ENCODE data around the gene FZR1.

FZR1 gene

DNA sequence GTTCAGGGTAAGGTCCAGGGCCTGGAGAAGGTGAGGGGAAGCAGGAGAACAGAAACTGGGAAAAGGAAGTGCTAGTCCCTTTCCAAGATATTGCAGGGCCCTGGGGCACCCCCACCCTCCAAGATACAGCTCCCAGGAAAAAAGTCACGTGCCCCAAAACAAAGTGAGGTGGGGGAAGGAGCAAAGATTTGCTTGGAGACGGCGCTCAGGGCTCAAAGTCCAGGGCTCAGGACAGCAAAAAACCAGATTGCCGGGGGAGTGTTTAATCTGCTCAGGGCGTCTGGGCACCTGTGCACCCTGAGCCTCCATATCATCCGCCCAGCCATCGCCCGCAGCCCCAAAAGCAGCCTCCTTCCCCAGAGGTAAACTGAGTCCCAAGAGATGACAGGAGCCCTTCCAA is 32.1 kb upstream of the FZR1 start:
- no peak for DNase-seq (ENCODE audit: low read depth)

DNA sequence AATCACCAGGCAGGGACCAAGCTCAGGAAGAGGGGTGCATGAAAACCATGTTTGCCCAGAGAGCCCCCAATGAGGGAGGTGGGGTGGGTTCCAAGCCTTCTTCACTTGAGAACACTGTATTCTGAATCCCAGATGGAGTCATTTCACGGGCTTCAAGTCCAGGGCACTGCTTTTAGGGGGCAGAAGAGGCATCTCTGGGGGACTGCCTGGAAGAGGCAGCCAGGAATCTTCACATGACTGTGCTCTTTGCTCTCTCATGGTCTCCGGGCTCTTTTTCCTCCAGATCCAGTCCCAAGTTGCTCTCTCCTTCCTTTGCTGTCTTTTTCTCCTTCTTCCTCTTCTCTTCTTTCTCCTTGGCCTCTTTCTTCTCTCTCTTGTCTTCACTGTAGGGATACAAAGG is 31.5 kb upstream of the FZR1 start:
- no peak for DNase-seq (ENCODE audit: low read depth)

DNA sequence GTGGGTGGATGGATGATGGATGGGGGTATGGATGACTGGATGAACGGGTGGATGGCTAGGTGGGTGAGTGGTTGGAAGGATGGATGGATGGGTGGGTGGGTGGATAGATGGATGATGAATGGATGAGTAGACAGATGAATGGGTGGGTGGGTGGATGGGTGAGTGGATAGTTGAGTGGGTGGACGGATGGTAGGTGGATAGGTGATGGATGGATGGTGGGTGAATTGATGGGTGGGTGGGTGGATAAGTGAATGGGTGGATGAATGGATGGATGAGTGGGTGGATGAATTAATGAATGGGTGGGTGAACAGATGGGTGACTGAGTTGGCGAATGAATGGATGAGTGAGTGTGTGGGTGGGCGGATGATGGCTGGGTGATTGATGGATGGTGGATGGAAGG is 30.7 kb upstream of the FZR1 start:
- no peak for DNase-seq (ENCODE audit: low read depth)

DNA sequence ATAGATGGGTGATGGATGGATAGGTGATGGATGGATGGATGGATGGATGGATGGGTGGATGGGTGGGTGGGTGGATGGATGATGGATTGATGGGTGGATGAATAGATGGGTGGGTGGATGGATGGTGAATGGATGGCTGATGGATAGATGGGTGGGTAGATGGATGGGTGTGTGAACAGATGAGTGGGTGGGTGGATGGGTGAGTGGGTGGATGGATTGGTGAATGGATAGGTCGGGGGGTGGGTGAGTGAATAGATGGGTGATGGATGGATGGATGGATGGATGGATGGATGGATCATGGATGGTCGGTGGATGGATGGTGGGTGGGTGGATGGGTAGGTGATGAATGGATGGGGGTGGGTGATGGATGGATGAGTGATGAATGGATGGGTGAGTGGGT is 29.3 kb upstream of the FZR1 start:
- DNase-seq (ENCODE audit: low read depth) = no peak

DNA sequence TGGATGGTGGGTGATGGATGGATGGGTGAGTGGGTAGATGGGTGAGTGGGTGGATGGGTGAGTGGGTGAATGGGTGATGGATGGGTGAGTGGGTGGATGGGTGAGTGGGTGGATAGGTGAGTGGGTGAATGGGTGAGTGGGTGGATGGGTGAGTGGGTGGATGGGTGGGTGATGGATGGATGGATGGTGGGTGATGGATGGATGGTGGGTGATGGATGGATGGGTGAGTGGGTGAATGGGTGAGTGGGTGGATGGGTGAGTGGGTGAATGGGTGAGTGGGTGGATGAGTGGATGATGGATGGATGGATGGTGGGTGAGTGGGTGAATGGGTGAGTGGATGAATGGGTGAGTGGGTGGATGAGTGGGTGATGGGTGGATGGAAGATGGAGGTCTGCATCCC is 28.6 kb upstream of the FZR1 start:
- no peak for DNase-seq (ENCODE audit: low read depth)

DNA sequence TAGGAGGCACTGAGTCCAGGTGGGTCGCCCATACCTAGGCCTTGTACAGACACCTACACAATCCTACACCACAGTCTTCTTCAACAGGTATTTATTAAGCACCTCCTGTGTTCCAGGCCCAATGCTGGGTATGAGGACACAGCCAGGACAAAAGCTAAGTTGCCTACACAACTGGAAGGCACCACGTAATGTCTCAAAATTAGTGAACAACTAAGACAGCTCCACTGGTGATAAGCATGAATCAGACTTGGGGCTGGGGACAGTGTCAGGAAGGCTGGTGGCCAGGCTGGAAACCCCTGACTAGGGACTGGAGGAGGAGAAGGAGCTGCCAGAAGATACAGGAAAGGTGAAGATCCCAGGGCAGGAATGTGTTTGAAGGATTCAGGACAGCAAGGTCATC is 28.2 kb upstream of the FZR1 start:
- DNase-seq (ENCODE audit: low read depth) = no peak

DNA sequence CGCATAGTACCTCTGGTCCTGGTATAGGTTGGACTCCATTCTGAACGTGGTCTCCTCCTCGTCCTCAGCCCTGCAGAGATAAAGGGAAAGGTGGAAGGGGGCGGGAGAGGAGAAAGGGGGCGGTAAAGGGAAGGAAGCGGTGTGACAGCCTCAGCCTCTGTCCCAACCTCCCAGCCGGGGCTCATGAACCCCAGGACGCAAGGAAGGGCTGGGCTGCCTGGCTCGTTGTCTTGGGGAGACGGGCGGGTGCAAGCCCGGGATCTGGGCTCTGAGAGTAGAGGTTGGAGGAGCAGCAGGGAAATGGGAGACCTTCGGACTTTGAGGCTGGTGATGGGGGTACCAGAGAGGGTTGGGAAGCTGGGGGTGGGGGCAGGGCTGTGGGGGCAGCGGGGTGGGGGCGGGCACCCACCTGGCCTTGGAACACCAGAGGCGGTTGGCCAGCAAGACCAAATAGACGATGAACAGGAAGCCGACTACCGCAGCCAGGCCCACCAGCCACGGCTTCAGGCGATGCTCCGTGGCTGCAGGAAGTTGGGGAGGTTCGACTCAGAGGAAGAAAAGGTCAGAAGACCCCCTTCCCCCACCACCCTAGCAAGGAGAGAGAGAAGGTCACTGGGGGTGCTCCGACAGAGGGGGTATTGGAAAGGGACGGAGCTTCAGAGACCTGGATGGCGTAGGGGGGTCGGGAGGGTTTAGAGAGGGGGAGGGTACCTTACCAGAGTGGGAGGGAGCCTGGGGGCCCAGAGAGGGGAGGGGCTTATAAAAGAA is 27.5 kb upstream of the FZR1 start:
- no peak for DNase-seq (ENCODE audit: low read depth)

DNA sequence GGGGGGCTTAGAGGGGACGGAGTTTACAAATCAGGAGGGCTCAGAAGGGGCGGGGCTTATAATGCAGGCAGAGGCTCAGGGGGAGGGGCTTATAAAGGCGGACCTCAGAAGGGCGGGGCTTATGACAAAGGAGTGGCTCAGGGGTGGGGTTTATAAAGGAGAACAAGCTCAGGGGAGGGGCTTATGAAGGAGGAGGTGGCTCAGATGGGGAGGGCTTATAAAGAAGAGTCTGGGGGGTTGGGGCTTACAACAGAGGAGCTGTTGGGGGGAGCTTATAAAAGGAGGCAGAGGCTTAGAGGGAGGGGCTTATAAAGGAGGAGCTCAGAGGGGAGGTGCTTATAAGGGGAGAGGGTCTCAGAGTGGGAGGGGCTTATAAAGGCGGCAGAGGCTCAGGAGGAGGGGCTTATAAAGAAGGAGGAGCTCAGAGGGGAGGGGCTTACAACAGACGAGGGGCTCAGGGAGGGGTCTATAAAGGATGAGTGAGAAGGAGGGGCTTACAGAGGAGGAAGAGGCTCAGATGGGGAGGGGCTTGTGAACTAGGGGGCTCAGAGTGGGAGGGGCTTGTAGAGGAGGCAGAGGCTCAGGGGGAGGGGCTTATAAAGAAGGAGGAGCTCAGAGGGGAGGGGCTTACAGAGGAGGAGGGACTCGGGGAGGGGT is 26.8 kb upstream of the FZR1 start:
- DNase-seq (ENCODE audit: low read depth) = no peak

DNA sequence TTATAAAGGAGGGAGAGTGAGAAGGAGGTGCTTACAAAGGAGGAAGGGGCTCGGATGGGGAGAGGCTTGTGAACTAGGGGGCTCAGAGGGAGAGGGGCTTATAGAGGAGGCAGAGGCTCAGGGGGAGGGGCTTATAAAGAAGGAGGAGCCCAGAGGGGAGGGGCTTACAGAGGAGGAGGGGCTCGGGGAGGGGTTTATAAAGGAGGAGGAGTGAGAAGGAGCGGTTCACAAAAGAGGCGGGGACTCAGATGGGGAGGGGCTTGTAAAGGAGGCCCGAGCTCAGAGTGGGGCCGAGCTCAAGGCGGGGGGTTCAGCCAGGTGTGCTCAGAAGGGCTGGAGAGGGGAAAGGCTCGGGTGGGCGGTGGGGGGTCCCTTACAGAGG is 26.3 kb upstream of the FZR1 start:
- DNase-seq (ENCODE audit: low read depth) = no peak

DNA sequence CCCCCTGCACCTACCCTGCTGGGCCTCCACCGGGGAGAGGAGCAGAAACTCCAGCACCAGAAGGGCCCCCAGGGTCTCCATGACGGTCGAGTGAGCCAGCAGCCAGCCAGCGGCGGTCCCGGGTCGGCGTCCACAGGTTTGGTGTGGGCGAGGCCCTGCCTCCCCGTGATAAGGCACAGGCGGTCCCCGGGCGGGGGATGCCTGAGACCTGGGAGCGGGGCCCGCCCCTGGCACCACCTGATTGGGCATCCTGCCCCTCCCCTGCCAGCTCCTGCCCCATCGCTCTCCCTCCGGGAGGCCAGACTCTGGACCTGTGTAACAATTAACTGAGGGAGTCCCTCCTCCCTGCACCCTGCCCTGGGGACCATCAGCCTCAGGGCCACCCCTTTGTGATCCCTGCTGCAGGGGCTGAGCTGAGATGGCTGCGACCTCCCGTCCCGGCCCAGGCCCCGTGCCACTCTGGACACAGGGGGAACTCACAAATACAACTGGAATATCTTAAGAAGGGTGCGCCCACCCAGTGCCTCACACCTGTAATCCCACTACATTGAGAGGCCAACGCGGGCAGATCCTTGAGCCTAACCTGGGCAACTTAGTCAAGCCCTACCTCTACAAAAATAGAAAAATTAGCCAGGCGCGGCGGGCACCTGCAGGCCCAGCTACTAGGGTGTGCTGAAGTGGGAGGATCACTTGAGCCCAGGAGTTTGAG is 25.6 kb upstream of the FZR1 start, which contains the start of gene SMIM24:
Gene SMIM24, minus strand, starts transcription at position 143 of the 709 bp plus-strand sequence. Its CDS starts 62 bp downstream, at position 81.
- no peak for DNase-seq (ENCODE audit: low read depth)

DNA sequence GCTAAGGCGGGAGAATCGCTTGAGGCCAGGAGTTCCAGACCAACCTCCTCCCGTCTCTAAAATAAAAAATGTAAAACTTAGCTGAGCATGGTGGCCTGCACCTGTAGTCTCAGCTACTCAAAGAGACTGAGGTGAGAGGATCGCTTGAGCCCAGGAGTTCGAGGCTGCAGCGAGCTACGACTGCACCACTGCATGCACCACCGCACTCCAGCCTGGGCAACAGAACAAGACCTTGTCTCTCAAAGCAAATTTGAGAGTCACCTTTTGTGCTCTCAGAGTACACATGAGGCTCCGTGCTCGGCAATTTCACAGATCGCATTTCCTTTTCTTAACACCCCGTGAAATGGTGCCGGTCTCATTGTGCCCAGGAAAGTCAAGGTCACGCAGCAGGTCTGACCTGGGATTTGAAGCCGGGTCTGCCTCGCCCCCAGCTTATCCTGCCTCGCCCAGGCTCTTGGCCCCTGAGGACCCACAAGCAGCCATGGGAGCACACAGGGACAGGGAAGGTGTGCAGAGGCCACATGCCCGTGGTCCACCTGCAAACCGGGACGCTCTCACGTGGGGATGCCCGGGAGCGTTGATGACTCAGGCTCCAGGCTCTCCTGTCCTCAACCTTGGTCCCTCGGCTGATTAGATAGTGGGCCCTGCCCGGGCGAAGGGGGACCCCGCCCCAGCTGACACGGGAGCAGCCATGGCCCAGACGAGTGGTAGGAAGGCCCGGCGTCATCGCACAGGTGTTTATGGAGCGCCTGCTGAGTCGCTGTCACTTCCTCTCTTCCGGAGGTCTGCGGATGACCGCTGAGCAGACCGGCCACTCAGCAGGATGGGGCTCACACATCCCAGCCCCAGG is 24.6 kb upstream of the FZR1 start:
- DNase-seq (ENCODE audit: low read depth) = no peak

DNA sequence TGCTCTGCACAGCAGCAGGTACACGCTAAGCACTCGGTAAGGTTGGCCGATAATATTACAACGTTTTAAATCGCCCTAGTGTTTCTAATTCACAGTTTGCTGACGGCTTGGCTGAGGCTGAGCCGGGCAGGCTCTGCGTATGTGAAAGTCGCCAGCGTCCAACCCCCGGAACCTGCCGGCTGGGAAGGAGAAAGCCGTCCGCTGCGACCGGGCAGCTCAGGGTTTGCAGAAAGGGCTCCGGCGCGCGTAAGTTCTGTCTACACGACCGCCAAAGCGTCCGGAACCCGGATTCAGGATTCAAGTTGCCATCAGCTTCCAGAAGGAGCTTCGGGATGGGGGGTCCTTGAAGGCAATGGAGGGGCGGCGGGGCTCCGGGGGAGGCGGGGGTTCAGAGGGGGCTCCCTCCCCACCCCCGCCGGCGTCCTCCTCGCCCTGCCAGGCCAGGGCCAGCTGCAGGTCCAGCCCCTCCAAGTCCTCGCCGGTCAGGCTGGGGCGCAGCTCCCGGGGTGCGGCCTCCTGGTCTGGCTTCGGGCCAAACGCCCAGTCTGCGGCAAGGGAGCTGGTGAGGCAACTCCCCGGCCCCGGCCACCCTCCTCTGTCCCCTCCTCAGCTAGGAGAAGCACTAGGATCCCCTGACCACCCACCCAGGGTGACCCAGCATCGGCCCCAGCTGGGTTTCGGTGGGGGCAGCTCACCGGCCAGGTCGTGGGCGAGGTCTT is 23.4 kb upstream of the FZR1 start:
- DNase-seq (ENCODE audit: low read depth) = no peak

DNA sequence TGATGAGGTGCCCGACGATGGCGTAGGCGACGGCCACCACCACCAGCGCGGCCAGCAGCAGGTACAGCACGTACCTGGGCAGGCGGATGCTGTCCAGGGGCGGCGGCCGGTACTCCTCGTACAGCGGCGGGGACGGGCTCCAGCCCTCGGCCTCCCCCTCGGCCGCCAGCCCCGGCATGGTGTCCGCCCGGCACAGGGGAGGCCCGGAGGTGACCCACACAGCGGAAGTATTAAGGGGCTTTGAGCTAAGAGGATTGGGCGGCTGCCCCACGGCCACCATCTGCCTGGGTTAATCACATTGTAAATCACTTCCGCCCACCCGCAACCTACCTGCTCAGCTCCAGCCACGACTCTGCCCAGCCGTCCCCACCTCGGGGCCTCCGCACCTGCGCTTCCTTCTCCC is 22.9 kb upstream of the FZR1 start, which contains the start of gene SMIM44:
Gene SMIM44, minus strand, starts transcription at position 216 of the 403 bp plus-strand sequence. Its CDS starts 38 bp downstream, at position 178.
- no peak for DNase-seq (ENCODE audit: low read depth)

DNA sequence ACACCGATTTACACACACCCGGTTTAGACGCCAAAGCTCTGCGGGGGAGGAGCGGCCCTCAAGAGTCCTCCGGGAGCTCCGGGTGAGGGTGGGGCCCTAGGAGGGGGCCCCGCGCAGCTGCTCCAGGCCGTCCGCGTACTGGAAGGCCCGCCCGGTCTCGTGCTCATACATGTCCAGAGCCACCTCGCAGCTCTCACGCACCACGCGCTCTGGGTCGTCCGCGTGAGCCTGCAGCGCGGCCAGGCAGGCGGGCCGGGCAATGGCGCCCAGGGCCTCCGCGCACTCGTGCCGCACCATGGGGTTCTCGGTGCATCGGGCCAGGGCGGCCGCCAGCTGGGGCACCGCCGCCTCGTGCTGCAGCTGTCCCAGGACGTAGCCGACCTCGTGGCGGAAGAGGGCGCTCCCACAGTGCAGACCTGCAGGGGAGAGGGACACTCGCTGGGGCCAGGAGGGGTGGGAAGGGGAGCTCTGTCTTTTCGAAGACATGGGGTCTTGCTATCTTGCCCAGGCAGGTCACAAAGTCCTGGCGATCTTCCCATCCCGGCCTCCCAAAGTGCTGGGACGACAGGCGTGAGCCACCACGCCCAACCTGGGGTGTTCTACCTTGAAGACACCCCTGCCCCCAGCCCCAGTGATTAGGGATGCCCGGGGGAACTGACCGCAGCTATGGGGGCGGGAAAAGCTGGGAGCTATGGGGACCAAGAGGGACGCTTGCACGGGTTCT is 14.6 kb upstream of the FZR1 start:
- no peak for DNase-seq (ENCODE audit: low read depth)

DNA sequence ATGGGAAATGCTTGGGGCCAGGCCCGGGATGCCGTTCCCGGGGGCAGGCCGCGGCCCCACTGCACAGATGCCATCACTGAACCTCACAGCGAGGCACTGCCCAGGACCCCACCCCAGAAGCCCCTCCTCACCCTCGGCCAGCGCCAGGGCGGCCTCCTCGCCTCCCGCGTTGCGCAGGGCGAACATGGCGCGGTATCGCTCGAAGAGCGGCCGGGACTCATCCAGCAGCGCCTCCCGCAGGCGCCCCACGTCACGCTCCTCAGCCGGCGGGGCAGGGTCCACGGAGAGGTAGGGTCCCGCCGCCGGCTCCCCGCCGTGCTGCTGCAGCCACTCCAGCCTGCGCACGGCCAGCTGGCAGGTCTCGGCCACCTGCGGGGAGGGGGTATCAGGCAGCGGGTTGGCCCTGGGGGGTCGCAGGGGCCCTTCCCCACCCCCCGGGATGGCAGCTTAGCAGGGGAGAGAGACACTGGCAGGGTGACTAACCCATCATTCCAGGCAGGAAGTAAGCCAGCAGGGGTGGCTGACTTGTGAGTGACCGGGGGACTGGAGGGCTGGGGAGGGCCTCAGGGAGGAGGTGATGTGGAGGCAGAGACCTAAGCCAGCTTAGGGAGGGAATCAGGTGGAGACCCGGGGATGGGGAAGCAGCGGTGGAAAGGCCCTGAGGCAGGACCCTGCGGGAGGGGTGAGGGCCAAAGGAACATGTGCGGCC is 13.8 kb upstream of the FZR1 start:
- no peak for DNase-seq (ENCODE audit: low read depth)

DNA sequence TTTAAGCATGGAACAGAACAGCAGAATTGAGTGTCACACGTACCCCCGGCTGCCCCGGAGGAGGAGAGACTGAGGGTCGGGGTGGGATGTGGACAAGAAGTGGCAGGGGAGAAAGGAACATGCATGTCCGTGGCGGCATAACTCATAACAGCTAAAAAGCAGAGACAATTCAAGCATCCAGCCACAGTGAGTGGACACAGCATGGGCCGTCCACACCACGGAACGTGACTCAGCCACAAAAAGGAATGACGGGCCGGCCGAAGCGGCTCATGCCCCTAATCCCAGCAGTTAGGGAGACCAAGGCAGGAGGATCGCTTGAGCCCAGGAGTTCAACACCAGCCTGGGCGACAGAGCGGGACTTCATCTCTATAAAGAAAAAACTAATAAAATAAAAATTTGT is 13.2 kb upstream of the FZR1 start:
- DNase-seq (ENCODE audit: low read depth) = no peak

DNA sequence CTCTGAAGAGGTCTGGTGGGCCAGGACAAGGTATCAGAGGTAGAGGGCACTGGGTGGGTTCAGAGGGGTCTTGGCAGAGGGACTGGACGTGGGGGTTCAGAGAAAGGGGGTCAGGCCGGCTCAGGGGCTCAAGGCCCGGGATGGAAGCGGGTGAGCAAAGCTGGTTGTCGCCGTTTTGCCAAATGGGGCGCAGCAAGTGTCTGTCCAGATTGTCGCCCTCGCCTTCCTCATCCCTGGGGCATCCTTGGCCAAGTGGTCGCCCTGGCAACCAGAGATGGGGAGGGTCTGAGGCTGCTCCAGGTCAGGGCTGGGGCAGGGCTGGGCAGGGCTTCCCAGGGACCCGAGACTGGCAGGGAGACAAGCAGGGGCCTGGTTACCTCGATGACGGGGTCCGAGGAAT is 12.5 kb upstream of the FZR1 start:
- no peak for DNase-seq (ENCODE audit: low read depth)

DNA sequence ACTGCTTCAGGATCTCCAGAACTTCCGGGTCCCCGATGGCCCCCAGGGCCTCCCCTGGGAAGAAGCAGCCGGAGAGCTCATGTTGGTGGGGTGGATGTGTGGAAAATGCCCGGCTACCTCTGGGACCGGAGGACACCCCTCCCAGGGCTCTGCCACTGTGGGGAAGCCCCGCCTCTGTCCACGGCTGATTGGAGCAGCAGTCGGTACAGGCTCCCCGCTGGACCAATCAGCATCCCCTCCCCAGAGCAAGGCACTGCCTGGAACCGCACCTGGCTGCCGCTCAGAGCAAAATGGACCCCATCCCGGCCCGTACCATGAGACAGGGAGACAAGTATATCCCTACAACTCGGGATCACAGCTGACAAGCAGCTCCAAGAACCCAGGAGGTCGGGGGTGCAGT is 12.1 kb upstream of the FZR1 start:
- DNase-seq (ENCODE audit: low read depth) = no peak

DNA sequence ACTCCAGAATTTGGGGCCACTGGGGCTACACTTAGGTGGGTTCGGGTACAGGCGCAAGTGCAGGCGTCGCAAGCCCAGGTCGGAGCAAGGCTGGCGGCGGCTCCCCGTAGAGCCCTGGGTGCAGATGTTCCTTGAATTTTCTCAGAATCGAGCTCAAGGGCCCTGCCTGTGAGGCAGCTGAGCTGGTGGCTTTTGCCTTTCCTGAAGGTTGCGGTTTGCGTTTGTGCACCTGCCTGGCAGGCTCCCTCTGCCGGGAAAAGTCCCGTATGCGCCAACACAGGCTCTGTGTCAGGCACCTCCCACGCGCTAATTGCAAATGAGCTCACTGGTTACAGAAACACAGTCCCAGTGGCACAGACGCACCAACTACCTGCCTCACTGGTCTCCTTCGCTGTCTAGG is 11.6 kb upstream of the FZR1 start:
- no peak for DNase-seq (ENCODE audit: low read depth)

All from activated T-helper 1 cell treated with Interleukin-2 at 50 U/mL for 16 hours (primary cell).